NCI-H226 (cell line): ENCODE measurements around the gene LRCOL1.

Experiments
- DNase-seq: peaks from one replicate; pipeline ENCODE4 v3.0.0-alpha.2; 2015

Gene LRCOL1

DNA sequence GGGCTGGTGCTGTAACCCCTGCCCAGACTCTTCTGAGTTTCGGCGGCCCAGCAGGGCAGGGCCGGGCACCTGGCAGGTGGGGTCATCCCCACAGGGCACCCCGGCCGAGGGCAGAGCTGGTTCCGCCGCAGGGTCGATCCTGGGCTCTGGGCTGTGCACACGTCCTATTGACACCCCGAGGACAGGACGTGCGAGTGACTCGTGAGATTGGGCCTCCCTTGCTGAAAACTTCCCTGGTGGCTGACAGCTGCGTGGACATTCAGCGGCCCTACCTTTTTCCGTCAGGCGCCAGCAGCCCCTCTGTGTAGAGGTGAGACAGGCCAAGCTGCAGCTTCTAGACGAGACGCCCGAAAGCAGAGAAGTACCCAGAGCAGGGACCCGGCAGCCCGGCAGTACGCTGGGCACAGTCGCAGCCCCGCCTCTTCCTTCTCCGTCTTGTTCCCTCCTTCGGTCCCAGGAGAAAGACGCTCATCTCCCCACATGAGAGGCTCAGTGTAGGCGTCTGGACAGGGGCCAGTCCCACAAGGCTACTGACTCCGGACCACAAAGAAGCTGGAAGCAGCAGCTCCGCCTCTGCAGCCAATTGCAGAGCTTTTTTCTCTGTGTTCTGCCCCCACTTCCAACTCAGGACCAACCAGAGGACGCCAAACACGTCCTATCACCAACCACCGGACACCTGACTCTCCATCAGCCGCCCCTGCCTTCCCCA, at the start of gene LRCOL1:
TSS of gene LRCOL1 (minus strand) at position 532 of the 709 bp plus-strand sequence. CDS start 4,331 bp downstream, outside the sequence.
- no peak for DNase-seq

DNA sequence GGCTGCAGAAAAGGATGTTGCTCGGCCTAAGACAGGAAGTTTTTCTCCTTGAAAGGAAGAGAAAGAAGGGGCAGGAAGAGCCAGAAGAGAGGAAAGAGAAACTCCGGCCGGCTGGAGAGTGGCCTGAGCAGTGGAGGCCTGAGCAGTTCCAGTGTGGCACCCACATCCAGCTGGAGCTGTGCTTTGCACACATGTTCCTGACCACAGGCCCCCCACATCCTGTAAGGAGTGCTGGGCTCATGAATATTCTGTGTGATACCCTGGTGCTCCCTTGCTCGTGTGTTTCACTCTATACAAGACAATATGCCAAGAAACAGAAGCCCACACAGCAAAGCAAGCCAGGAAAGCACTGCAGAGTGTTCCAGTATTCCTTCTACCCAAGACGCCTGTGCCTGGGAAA, 49.7 kb upstream of the LRCOL1 start:
- DNase-seq: no peak

DNA sequence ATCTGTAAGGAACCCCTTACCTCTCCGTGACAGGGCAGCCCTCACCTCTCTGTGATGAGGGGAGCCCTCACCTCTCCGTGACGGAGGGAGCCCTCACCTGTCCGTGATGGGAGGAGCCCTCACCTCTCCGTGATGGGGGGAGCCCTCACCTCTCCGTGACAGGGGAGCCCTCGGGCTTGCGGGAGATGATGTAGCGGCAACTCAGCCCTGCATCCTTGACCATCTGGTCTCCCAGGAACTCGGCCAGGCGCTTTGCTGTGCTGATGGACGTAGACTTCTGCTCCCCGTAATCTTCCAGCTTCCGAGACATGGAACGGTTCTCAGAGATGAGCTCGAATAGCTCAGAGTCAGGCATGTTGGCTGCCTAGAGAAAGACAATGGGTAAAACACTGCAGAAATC, 48.8 kb upstream of the LRCOL1 start:
- no peak for DNase-seq

DNA sequence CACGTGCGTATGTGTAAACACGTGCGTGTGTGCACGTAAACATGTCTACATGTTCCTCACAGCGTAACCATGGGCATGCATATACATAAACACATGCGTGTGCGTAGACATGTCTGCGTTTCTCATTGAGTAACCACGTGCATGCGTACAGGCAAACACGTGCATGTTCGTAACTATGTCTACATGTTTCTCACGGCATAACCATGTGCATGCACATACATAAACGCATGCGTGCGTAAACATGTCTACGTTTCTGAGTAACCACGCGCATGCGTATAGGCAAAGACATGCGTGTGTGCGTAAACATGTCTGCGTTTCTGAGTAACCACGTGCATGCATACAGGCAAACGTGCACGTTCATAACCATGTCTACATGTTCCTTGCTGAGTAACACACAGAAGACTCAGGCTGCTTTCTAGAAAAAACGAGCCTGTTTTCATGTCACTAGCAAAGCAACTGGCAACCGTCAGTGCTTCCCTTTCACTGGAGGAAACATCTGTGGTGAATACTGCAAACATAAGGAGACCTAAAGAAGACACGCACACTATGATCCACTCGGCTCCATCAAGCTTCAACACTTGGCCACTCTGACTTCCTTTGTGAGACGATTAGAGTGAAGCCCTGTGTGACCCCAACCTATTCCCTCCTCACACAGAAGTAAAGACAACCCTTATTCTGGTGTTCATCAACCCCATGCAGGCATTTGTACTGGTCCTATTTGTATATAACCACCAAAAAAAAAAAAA, 47.9 kb upstream of the LRCOL1 start:
- no peak for DNase-seq

DNA sequence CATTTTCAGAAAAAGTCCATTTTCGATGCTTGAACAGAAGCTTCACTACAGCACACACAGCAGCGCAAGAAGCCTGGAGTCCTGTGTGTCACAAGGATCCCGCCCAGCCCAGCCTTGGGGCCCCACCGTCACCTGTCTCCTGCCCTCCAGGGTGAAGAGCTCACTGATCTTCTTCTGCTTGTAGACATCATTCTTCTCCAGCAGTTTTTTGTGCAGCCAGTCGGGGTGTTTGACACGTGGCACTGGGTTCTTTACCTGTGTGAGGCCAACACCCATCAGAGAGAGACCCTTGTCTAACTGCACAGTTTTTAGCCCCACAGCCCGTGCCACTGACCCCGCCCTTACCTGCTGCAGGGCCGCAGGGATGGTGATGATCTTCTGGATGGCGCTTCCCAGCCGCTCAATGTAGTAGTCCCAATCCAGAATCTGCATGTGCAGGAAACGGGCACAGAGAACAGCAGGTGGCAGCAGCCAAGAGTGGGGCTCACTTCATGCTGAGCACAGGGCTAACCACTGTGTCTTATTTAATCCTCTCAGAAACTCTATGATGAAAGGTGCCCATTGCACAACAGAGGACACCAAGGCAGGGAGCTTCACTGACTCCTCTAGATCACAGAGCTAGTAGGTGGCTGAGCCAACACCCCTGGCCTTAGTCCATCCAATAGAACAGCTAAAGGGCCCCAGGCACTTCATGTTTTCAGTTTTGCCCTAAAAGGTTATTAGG, 46.8 kb upstream of the LRCOL1 start:
- no peak for DNase-seq

DNA sequence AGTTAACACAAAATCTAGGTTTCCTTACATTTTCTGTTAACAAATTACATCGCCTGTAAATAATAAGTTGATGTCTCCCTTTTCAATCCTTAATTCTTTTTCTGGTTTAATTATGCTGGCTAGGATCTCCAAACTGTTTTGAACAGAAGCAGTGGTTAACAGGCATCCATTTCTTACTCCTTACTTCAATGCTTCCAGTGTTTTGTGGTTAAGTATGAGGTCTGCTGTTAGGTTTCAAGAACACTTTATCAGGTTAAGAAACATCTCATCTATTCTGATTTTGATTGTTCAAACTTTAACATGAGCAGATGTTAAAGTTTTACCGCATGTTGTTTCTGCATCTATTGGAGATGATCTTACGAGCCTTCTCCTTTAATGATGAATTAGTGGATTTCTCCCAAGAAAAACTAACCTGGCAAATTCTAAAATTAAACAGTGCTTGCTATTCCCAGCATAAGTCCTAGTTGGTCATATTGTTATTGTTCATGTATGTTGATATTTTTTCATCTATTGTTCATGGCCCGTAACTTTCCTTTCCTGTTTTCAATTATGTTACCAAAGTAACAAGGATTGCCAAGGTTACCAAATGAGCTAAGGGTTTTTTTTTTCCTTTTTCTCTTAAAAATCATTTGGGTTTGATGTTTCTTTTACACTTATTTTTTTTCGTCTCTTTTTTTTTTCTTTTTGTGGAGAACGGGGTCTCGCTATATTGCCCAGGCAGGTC, 43.3 kb upstream of the LRCOL1 start:
- DNase-seq: no peak

DNA sequence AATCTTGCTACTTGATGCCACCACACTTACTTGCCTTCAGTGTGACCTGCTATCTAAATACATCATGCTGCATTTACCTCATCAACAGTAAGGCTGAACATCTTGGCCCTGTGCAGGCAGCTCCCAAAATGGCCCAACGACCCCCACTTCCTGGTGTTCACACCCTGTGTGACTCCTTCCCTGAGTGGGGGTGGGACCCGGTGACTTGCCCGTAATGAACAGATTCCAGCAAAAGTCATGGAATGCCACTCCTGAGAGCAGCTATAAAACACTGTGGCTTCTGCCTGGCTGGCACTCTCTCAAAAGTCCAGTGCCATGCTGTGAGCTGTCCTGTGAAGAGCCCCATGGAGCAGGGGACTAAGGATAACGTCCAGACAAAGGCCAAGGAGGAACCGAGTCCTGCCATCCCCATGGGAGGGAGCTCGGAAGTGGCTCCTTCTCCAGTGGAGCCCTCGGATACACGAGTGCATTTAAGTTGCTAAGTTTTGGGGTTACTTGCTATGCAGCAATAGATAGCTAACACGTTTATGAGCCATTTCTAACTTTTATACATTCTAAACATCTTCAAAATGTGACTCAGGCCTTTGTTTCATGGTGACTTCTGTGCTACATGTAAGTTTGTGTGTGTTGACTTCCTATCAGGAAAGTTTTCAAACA, 41.2 kb upstream of the LRCOL1 start:
- DNase-seq: no peak

DNA sequence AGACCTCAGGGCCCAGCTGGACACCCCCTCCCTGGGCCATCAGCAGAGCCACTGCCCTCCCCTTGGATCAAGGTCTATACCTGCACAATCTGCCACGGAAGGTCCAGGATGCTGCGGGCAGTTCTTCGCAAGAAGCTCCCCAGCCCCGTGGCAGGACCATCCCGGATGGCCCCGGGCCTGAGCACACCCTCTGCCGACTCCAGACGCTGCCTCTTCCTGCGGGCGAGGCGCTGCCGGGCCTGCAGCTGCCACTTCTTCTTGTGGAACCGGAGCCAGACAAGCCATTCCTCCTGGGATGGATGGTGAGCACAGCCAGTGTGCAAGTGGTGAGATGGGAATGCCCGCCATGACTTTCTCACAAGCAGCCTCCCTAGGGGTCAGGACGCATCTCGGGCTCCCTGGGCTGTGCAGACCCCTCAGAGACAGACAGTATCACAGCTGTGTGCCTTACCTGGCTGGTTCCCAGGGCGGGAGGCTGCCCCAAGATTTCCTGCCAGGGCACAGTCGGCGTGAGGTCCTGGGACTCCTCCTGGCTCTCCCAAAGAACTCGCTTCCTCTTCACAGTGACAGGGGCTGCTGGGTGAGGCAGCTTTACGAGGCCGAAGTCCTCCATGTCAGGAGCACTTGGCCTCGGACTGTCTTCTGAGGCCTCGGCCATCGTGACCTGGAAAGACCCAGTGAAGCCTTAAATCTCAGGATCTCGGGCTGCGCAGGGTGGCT, 39.0 kb upstream of the LRCOL1 start:
- DNase-seq: no peak

DNA sequence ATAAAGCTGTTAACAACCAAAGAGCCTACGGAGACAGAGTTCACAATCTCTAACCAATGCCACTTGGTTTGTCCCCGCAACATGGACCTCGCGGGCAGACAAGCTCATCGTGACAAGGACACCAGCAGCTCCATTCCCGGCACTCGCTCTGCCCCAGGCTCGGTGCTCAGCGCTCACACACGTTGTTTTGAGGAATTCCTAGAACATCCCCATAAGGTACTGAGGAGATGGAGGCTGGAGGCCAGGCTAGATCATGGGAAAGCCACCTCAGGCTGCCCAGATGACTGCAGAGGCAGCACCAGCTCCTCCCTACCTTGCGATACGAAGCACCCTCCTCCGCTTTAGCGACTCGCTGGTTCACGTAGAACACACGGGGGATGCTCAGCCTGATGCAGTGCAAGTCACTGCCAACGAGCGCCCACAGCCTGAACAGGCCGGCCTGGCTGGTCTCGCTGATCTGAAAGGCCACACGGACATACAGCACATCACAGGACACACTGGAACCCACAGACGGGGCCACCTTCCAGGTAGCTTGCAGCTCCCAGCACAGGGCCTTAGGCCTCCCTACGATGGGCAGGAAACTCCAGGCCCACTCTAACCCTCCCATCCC, 38.3 kb upstream of the LRCOL1 start:
- DNase-seq: no peak

DNA sequence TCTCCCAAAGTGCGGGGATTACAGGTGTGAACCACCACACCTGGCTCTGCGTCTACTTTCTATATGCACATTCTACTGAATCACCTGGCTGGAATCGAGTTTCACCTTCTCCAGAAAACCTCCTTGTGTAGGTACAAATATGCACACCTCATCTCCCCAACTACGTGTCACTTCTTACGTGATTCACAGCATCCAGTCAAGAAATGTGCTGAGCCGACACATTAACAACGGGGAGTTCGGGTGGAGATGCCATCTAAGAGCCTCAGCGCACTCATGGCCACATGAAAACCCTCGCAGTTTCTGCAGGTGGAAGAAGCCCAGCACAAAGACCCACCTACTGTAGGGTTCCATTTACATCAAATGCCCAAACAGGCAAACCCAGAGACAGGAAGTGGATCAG, 37.5 kb upstream of the LRCOL1 start:
- no peak for DNase-seq

DNA sequence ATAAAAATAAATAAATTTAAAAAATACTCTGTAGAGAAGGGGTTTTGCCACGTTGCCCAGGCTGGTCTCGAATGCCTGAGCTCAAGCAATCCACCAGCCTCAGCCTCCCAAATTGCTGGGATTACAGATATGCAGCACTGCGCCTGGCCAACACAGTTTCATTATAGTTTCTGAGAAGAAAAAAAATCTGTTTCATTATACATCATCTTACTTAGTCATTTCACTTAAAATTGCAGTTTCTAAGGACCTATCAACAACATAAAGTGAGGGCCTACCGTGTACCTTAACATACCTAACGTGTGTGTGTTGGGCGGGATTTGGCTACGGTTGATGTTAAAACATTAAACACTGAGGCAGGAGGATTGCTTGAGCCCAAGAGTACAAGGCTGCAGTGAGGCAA, 36.5 kb upstream of the LRCOL1 start:
- DNase-seq: no peak

DNA sequence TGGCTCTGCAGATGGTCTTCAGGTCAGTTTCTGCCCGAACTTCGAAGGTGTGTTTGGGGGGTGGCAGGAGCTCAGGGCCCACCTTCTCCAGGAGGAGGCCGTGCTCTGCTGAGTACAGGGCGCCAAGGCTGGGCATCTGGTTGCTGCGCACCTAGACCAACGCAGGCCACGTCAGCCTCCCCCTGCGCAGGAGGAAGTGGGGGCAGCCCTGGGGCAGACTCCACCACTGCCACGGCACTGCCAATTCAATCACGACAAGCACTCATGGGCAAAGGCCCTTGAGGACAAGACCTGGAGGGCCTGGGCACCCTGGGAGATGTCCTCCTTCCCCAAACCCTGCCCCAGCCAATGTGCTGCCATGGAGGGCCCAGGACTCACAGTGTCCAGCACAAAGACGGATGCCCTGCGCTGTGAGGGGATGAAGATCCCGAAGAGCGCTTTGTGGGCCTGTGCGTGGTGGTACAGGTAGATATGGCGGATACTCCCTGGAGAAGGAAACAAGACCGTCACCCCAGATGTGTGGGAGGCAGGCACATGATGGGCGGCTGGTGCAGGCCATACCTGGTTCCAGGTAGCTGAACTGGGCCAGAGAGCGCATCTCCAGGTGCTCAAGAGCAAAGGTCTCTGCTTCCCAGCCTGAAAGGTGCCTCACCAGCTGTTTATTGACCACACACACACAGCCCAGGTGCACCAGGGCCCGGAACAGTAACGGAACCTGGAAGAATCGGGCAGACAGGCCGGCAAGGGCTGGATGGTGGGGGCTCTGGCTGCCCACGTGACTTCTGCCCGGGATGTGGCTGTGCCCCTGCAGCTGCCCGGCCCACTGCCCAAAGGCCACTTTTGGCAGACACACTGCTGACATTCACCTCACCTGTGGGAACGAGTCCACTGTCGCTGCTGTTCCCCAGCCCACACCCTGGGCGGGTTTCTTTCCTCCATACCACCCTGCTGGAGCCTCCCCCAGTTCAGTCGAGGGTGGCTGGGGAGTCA, 32.8 kb upstream of the LRCOL1 start:
- no peak for DNase-seq

DNA sequence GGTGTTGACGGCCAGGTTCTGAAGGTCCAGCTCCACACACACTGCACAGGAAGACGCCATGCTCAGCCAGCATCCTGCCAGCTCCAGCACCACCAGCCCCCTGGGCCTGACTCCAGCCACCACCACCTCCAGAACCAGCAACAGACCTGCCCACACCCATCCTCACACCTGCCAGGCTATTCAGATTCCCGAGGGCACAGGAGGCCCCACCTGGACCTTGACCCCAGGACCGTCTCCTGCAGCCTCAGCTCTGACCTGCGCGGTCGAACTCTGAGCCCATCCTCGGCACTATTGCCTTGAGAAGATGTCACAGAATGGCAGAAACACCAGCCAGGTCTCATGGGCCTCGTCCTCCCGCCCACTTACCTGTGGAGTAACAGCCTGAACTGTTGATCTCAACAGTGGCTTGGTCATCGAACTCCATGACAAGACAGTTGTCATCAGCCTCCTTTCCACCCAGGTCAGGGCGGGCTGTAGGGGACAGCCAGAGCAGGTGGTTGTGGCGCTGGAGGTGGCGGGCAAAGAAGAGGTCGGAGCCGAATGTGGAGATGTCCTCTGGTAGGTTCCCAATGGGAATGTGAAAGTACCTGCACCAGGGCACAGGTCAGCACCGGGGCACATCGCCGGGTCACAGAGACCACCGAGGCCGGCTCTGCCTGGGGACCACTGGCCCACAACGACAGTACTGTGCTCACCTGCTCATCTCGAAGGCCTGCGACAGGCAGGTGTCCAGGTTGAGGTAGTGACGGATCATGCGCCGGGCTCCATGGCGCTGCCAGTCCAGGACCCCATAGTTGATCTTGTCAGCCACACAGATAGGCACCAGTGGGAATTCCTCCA, 31.6 kb upstream of the LRCOL1 start:
- DNase-seq: no peak

DNA sequence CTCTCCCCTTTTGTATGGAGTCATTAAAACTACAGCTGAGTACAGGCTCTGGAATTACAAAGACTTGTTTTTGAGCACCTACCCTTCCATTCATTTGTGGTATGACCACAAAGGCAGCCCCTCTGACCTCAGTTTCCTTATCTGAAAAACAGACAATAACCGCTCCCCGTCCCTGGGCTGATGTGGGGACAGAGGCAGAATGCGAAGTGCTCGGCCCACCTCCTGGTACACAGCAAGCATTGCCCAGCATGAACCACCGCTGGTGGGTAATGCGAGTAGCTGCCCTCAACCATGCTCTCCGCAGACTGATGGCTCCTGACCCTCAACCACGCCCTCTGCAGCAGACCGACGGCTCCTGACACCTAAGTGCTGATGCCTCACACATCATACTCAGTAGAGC, 30.6 kb upstream of the LRCOL1 start:
- DNase-seq: no peak

DNA sequence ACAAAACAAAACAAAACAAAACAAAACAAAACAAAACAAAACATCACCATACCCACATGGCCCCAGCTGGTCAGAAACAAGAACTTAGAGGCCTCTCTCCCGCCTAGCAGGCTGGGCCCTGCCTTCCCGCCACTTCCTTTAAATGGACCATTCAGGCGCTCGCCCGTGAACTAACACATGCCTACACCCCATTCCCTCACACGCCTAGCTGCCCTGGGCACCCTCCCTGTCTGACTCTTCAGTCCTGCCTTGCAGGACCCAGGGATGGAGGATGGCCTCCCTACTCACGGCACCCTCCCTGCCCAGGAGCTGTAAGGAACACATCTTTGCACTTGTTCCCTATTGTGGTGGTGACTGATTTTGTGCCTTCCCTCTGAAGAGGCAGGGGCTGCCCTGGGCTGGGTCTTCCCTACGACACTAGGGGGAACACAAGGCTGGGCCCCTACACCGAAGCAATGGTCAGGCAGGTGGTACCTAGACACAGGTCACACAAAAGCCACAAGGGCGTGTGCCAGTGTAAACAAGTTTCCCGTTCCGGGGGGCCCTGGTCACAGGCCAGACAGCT, 29.7 kb upstream of the LRCOL1 start:
- DNase-seq: no peak

DNA sequence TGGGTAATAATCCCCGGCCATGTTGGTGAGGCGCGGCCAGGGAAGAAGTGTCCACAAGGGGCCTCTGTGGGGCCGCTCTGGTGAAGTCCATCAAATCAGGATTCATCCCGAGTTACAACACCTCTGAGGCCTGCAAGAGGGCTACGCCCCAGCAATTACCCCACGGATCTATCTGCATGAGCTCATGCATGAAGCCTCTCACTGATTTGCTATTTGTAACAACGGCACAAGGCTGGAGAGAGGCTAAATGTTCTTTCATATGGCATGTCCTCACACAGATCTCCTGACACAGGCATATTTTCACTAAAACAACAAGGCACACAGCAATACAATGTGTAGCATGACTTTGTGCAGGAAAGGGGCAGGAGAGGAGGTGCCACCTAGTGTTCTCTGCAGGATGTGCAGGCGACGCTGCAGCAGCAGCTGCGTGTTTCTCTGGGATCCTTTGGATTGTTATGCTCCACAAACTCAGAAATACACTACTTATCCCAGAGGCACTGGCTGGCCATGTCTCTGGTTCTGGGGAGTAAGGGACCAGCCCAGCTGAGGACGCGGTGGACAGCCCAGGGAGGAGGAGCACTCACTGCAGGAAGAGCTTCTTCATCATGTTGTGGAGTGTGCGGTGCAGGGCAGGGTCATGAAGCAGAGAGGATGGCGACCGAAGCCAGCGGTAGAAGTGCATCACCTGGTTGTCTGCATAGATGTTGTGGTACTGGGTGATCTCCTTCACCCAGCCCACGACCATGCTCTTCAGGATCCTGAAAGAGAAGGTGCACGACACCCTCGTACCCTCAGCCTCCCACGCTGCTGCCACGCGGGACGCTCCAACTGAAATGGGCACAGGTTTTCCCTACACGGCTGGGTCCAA, 28.4 kb upstream of the LRCOL1 start:
- DNase-seq: peak; percentile 71

DNA sequence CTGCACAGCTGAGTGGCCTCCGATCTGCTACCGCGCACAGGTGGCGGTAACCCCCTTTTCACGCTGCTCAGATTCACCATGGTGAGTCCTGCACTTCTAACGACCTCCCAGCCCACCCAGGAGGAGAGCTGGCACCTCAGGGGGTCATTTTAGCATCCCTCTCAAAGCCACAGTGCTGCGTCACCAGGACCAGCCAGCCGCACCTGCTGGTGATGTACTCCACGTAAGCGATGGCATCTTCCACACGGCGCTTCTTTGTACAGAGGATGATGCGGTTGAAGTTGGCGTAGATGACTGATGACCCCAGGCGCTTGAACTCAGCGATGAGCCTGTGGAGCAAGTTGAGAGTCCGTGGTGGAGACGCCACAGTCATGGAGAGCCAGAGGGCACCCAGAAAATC, 27.4 kb upstream of the LRCOL1 start:
- no peak for DNase-seq
